GM23338 (cell line): ENCODE results near the gene MTMR3. TPM values are rescaled to one million over a fixed set of nuclear protein-coding genes. Genes with fewer than 3 reads are reported as not detected.
"Not testable (repeated sequence)": the region's sequence is repeated elsewhere in the genome, so short reads cannot be mapped to it uniquely, and the experiment has no call there.

Experiments
- ATAC-seq: fragments of 200-7000 bp; cut with Tn5 transposase; 3 replicates; pipeline ENCODE4 v1.9.1; 2020
- DNase-seq: peaks from one replicate; pipeline ENCODE4 v3.0.0-alpha.2; 2015; ENCODE audit warnings: low spot score
- H2AFZ ChIP-seq: fragments of 200-600 bp; sonication (generic); 2 replicates; pipeline ENCODE4 v1.8.0; 2016; ENCODE audit warnings: antibody characterized with exemption, mild to moderate bottlenecking, moderate library complexity
- H3F3A ChIP-seq: fragments of 200-600 bp; sonication (generic); replicated peaks from 2 replicates; pipeline ENCODE4 v1.8.0; 2017; ENCODE audit warnings: antibody characterized with exemption, mixed run types, low read depth
- H3K27ac ChIP-seq: fragments of 200-600 bp; sonication (generic); 2 replicates; pipeline ENCODE4 v1.6.1; 2016; ENCODE audit warnings: low read depth
- H3K27me3 ChIP-seq: fragments of 200-600 bp; sonication (generic); 2 replicates; pipeline ENCODE4 v1.8.0; 2016; ENCODE audit warnings: mild to moderate bottlenecking, mixed run types, moderate library complexity; ENCODE audit not compliant: insufficient read depth
- H3K36me3 ChIP-seq: fragments of 200-600 bp; sonication (generic); 2 replicates; pipeline ENCODE4 v1.8.0; 2016; ENCODE audit warnings: mild to moderate bottlenecking; ENCODE audit not compliant: insufficient read depth
- H3K4me1 ChIP-seq: fragments of 200-600 bp; sonication (generic); 2 replicates; pipeline ENCODE4 v1.8.0; 2016; ENCODE audit warnings: mild to moderate bottlenecking, moderate library complexity; ENCODE audit not compliant: insufficient read depth
- H3K4me2 ChIP-seq: fragments of 200-600 bp; sonication (generic); 2 replicates; pipeline ENCODE4 v1.7.1; 2017; ENCODE audit warnings: mixed run types
- H3K4me3 ChIP-seq: fragments of 200-600 bp; sonication (generic); 2 replicates; pipeline ENCODE4 v1.6.1; 2016; ENCODE audit warnings: mixed run types
- H3K79me2 ChIP-seq: fragments of 200-600 bp; sonication (generic); replicated peaks from 2 replicates; pipeline ENCODE4 v1.8.0; 2017; ENCODE audit warnings: mild to moderate bottlenecking; ENCODE audit not compliant: insufficient read depth
- H3K9me2 ChIP-seq: fragments of 200-600 bp; sonication (generic); 2 replicates; pipeline ENCODE4 v1.8.0; 2017; ENCODE audit not compliant: insufficient read depth
- H4K20me1 ChIP-seq: fragments of 200-600 bp; sonication (generic); replicated peaks from 2 replicates; pipeline ENCODE4 v1.8.0; 2017; ENCODE audit warnings: mild to moderate bottlenecking; ENCODE audit not compliant: insufficient read depth
- H3K27ac Mint-ChIP-seq: 2 replicates; pipeline ENCODE4 v1.8.0; 2020; ENCODE audit warnings: inconsistent platforms, mild to moderate bottlenecking, moderate library complexity, mixed read lengths
- H3K27me3 Mint-ChIP-seq: 3 replicates; pipeline ENCODE4 v1.8.0; 2022; ENCODE audit warnings: low read depth, mild to moderate bottlenecking, moderate library complexity, mixed read lengths, inconsistent platforms; ENCODE audit not compliant: insufficient read depth, poor library complexity
- H3K36me3 Mint-ChIP-seq: 3 replicates; pipeline ENCODE4 v1.8.0; 2021; ENCODE audit warnings: low read depth, mild to moderate bottlenecking, inconsistent platforms, moderate library complexity, mixed read lengths
- H3K4me1 Mint-ChIP-seq: 3 replicates; pipeline ENCODE4 v1.8.0; 2020; ENCODE audit warnings: mild to moderate bottlenecking, inconsistent platforms, mixed read lengths
- H3K4me3 Mint-ChIP-seq: 3 replicates; pipeline ENCODE4 v1.8.0; 2021; ENCODE audit warnings: moderate library complexity, mild to moderate bottlenecking, inconsistent platforms, mixed read lengths
- H3K9me3 Mint-ChIP-seq: 3 replicates; pipeline ENCODE4 v1.8.0; 2020; ENCODE audit warnings: moderate library complexity, mild to moderate bottlenecking, inconsistent platforms, mixed read lengths
- EZH2phosphoT487 ChIP-seq: fragments of 200-600 bp; sonication (generic); IDR thresholded peaks from one replicate; pipeline ENCODE4 v1.8.1; 2018; ENCODE audit warnings: antibody characterized with exemption; ENCODE audit not compliant: unreplicated experiment
- ZNF462 ChIP-seq: fragments of 250-450 bp; sonication (Bioruptor Pico); IDR thresholded peaks from 2 replicates; pipeline ENCODE4 v1.5.0; 2020; ENCODE audit warnings: mild to moderate bottlenecking, moderate library complexity
- polyA plus RNA-seq: library from polyadenylated mRNA; unstranded; fragments of >200 nt; fragmentation: Nextera tagmentation; extraction: Ambion mirVana; gene quantifications from 2 replicates; pipeline ENCODE4 v1.2.1, GENCODE V29; 2016
- total RNA-seq: library from RNA; depleted of rRNA; stranded (reverse); fragments of >200 nt; shearing (Covaris generic); gene quantifications from 2 replicates; pipeline ENCODE4 v1.2.3, GENCODE V29; 2014

The MTMR3 gene
- total and polyA plus RNA-seq, 2 experiments from 2014 or later: 5.2 to 27.4 TPM

GRCh38 chr22:30057375-30057774 is 174.4 kb downstream of the MTMR3 start (continued):
- TF ChIP-seq ZNF462: no peak
- no peak for TF ChIP-seq EZH2phosphoT487

- not testable (repeated sequence) for H3K4me1 Mint-ChIP-seq, H3K27ac ChIP-seq, H3K4me1 ChIP-seq, DNase-seq, H4K20me1 ChIP-seq, H3K4me3 ChIP-seq, H3K27ac Mint-ChIP-seq, H3K36me3 Mint-ChIP-seq, H3F3A ChIP-seq, H2AFZ ChIP-seq, H3K4me2 ChIP-seq, H3K27me3 ChIP-seq, H3K9me2 ChIP-seq, H3K79me2 ChIP-seq, H3K4me3 Mint-ChIP-seq, ATAC-seq, H3K36me3 ChIP-seq, H3K27me3 Mint-ChIP-seq
- peaks cover 24% of the 10 kb centered on the region for H3K9me3 Mint-ChIP-seq
Measured at GRCh38 chr22:30059346-30060020, 176.5 kb downstream of the MTMR3 start.

GRCh38 chr22:30061094-30061493 is 178.1 kb downstream of the MTMR3 start:
- H3K4me3 Mint-ChIP-seq, H3K4me1 Mint-ChIP-seq, H3K27ac ChIP-seq, H3K4me2 ChIP-seq, H3K4me3 ChIP-seq, H3K27me3 ChIP-seq, H3F3A ChIP-seq, H3K9me2 ChIP-seq, ATAC-seq, H4K20me1 ChIP-seq, H3K27me3 Mint-ChIP-seq, H3K4me1 ChIP-seq, H3K79me2 ChIP-seq, H2AFZ ChIP-seq, H3K36me3 ChIP-seq, H3K27ac Mint-ChIP-seq, DNase-seq, H3K36me3 Mint-ChIP-seq: not testable (repeated sequence)
- peaks cover 36% of the 10 kb centered on the region for H3K9me3 Mint-ChIP-seq
